ENCODE measurements around the gene EPSTI1. TPM values are rescaled to one million over a fixed set of nuclear protein-coding genes. Genes with fewer than 3 reads are reported as not detected.

Gene EPSTI1
- total RNA-seq, 1 donor from 2014 or later = not detected

GRCh38 chr13:42986176-42986574 lies 5.9 kb downstream of the EPSTI1 start:
- Mint-ChIP-seq H3K27ac (ENCODE audit: unreplicated experiment) (no peak overlapping the region), H3K36me3 (ENCODE audit: low read depth) (no peaks in the 10 kb centered on the region), H3K4me1 (peaks cover 9% of the 10 kb centered on the region), H3K9me3 (no peaks in the 10 kb centered on the region), H3K27me3 (ENCODE audit: low read depth) (peaks cover 9% of the 10 kb centered on the region), H3K4me3 (no peak overlapping the region)
- TF ChIP-seq CTCF (conservative IDR thresholded peaks at IDR 0.05) = no peak
- DNase-seq (ENCODE audit: low read depth, low spot score) = no peak

- Mint-ChIP-seq H3K27me3 (ENCODE audit: low read depth) (peaks cover 2% of the 10 kb centered on the region), H3K9me3 (no peaks in the 10 kb centered on the region), H3K36me3 (ENCODE audit: low read depth) (no peaks in the 10 kb centered on the region), H3K4me3 (no peak overlapping the region), H3K4me1 (peaks cover 4% of the 10 kb centered on the region), H3K27ac (ENCODE audit: unreplicated experiment) (no peak overlapping the region)
- DNase-seq (ENCODE audit: low read depth, low spot score) = no peak
- TF ChIP-seq CTCF (conservative IDR thresholded peaks at IDR 0.05) = no peak
Observed at GRCh38 chr13:42985312-42986175, 6.5 kb downstream of the EPSTI1 start.

- Mint-ChIP-seq H3K36me3 (ENCODE audit: low read depth) (no peaks in the 10 kb centered on the region), H3K9me3 (peaks cover 3% of the 10 kb centered on the region), H3K27ac (ENCODE audit: unreplicated experiment) (no peak overlapping the region), H3K4me3 (no peak overlapping the region), H3K4me1 (no peaks in the 10 kb centered on the region), H3K27me3 (ENCODE audit: low read depth) (no peaks in the 10 kb centered on the region)
- no peak for TF ChIP-seq CTCF (conservative IDR thresholded peaks at IDR 0.05)
- DNase-seq (ENCODE audit: low read depth, low spot score) = no peak
Observed at GRCh38 chr13:42984691-42985090, 7.3 kb downstream of the EPSTI1 start.

GRCh38 chr13:42984026-42984425 lies 8.0 kb downstream of the EPSTI1 start:
- no peak for DNase-seq (ENCODE audit: low read depth, low spot score)
- no peak for TF ChIP-seq CTCF (conservative IDR thresholded peaks at IDR 0.05)
- no peaks in the 10 kb centered on the region for H3K27me3 Mint-ChIP-seq (ENCODE audit: low read depth)
- no peaks in the 10 kb centered on the region for H3K4me1 Mint-ChIP-seq
- no peak overlapping the region for H3K4me3 Mint-ChIP-seq
- H3K27ac Mint-ChIP-seq (ENCODE audit: unreplicated experiment) = no peak overlapping the region
- H3K36me3 Mint-ChIP-seq (ENCODE audit: low read depth) = no peaks in the 10 kb centered on the region
- H3K9me3 Mint-ChIP-seq = peaks cover 3% of the 10 kb centered on the region

GRCh38 chr13:42981853-42982252 lies 10.2 kb downstream of the EPSTI1 start:
- Mint-ChIP-seq H3K27ac (ENCODE audit: unreplicated experiment) (no peak overlapping the region), H3K9me3 (peaks cover 6% of the 10 kb centered on the region), H3K4me3 (no peak overlapping the region), H3K27me3 (ENCODE audit: low read depth) (no peaks in the 10 kb centered on the region), H3K4me1 (no peaks in the 10 kb centered on the region), H3K36me3 (ENCODE audit: low read depth) (no peaks in the 10 kb centered on the region)
- no peak for DNase-seq (ENCODE audit: low read depth, low spot score)
- TF ChIP-seq CTCF (conservative IDR thresholded peaks at IDR 0.05) = no peak
